ENCODE results near the gene CAND1. TPM values are rescaled to one million over a fixed set of nuclear protein-coding genes. Genes with fewer than 3 reads are reported as not detected.
"Not testable (repeated sequence)": the region's sequence is repeated elsewhere in the genome, so short reads cannot be mapped to it uniquely, and the experiment has no call there.

Gene CAND1
- total and polyA plus RNA-seq, 2 experiments from 2014 or later, result 92.6 to 111 TPM

DNA sequence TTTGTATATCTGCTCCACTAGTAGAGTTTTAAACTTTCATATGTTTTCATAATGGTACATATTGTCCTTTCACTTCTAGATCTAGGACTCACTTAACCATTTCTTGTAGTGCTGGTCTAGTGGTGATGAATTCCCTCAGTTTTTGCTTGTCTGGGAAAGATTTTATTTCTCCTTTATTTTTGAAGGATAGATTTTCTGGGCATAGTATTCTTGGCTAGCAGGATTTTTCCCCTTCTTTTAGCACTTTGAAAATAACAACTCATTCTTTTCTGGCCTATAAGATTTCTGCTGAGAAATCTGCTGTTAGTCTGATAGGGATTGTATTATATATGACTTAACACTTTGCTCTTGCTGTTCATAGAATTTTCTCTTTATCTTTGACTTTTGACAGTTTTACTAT is 69.3 kb downstream of the CAND1 start:
- Histone ChIP-seq H3K9me2 (ENCODE audit: insufficient read depth) (no peaks in the 10 kb centered on the region), H3K4me2 (ENCODE audit: unreplicated experiment) (no peak overlapping the region), H4K20me1 (ENCODE audit: insufficient read depth) (no peaks in the 10 kb centered on the region), H3K4me1 (ENCODE audit: insufficient read depth) (no peaks in the 10 kb centered on the region), H3F3A (ENCODE audit: insufficient read depth) (no peaks in the 10 kb centered on the region), H3K27ac (no peak overlapping the region), H3K9ac (no peak overlapping the region), H2AFZ (no peak overlapping the region), H3K9me3 (ENCODE audit: low read depth) (no peaks in the 10 kb centered on the region), H3K79me2 (ENCODE audit: insufficient read depth) (no peaks in the 10 kb centered on the region), H3K4me3 (no peak overlapping the region), H3K27me3 (replicated peaks; ENCODE audit: insufficient read depth) (no peaks in the 10 kb centered on the region), H3K36me3 (ENCODE audit: low read depth) (no peaks in the 10 kb centered on the region)
- TF ChIP-seq EZH2phosphoT487 (IDR thresholded peaks at IDR 0.05; ENCODE audit: insufficient read depth, low read depth) (no peak), EZH2 (IDR thresholded peaks at IDR 0.05; ENCODE audit: insufficient read depth, poor library complexity, severe bottlenecking) (no peak)
- in situ Hi-C loops (cut with MboI), result no loop called here
- no peak for DNase-seq

DNA sequence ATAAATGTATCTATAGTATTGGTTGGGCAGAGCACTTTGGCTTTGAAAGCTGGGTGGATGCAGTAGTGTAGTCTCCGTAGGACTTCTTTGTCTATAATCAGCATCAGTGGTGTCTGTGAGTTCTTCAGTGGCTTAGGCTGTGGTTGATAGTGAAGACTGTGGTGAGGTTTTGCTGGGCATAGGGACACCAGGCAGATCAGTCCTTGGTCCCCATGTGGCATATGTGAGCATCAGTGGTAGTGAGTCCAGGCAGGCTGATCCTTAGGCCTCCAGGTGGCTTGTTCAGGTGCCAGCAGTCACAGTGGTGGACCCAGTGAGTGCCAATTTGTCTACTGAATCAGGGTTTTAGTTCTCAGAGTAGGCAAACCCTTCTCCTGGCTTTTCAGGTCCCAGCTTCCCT is 70.4 kb downstream of the CAND1 start:
- Histone ChIP-seq H3K4me1 (ENCODE audit: insufficient read depth) (no peaks in the 10 kb centered on the region), H3K9me3 (ENCODE audit: low read depth) (no peaks in the 10 kb centered on the region), H4K20me1 (ENCODE audit: insufficient read depth) (no peaks in the 10 kb centered on the region), H3K36me3 (ENCODE audit: low read depth) (no peaks in the 10 kb centered on the region), H3K9me2 (ENCODE audit: insufficient read depth) (no peaks in the 10 kb centered on the region), H2AFZ (no peak overlapping the region), H3K4me3 (no peak overlapping the region), H3K27me3 (replicated peaks; ENCODE audit: insufficient read depth) (no peaks in the 10 kb centered on the region), H3K79me2 (ENCODE audit: insufficient read depth) (no peaks in the 10 kb centered on the region), H3K4me2 (ENCODE audit: unreplicated experiment) (no peak overlapping the region), H3K27ac (no peak overlapping the region), H3F3A (ENCODE audit: insufficient read depth) (no peaks in the 10 kb centered on the region), H3K9ac (no peak overlapping the region)
- WGBS, 2 experiments (ENCODE audit: low coverage in 1 of 2, low lambda C conversion rate in 2 of 2, missing lambda C conversion rate in 2 of 2), result 83 to 94% methylated on average over 1 of the region's 1 CpG
- DNase-seq, result no peak
- no peak for TF ChIP-seq EZH2phosphoT487 (IDR thresholded peaks at IDR 0.05; ENCODE audit: insufficient read depth, low read depth)
- no peak for TF ChIP-seq EZH2 (IDR thresholded peaks at IDR 0.05; ENCODE audit: insufficient read depth, poor library complexity, severe bottlenecking)
- in situ Hi-C loops (cut with MboI), result no loop called here

DNA sequence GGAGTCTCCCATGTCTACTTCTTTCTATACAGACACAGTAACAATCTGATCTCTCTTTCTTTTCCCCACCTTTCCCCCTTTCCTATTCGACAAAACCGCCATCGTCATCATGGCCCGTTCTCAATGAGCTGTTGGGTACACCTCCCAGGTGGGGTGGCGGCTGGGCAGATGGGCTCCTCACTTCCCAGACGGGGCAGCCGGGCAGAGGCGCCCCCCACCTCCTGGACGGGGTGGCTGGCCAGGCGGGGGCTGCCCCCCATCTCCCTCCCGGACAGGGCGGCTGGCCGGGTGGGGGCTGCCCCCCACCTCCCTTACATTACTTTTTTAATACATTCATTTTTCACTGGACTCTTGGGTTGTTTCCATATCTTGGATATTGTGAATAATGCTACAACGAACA is 71.9 kb downstream of the CAND1 start:
- H3K79me2 ChIP-seq (ENCODE audit: insufficient read depth); DNase-seq; in situ Hi-C loops (cut with MboI); H3F3A ChIP-seq (ENCODE audit: insufficient read depth); H2AFZ ChIP-seq; H3K27me3 ChIP-seq (replicated peaks; ENCODE audit: insufficient read depth); H3K9me2 ChIP-seq (ENCODE audit: insufficient read depth); H3K9me3 ChIP-seq (ENCODE audit: low read depth); H3K9ac ChIP-seq; H4K20me1 ChIP-seq (ENCODE audit: insufficient read depth); H3K4me3 ChIP-seq; H3K4me1 ChIP-seq (ENCODE audit: insufficient read depth); H3K27ac ChIP-seq; H3K36me3 ChIP-seq (ENCODE audit: low read depth); H3K4me2 ChIP-seq (ENCODE audit: unreplicated experiment): not testable (repeated sequence)
- WGBS, 2 experiments (ENCODE audit: low coverage in 1 of 2, low lambda C conversion rate in 2 of 2, missing lambda C conversion rate in 2 of 2), result 82% methylated on average over 8 to 14 of the region's 14 CpGs

DNA sequence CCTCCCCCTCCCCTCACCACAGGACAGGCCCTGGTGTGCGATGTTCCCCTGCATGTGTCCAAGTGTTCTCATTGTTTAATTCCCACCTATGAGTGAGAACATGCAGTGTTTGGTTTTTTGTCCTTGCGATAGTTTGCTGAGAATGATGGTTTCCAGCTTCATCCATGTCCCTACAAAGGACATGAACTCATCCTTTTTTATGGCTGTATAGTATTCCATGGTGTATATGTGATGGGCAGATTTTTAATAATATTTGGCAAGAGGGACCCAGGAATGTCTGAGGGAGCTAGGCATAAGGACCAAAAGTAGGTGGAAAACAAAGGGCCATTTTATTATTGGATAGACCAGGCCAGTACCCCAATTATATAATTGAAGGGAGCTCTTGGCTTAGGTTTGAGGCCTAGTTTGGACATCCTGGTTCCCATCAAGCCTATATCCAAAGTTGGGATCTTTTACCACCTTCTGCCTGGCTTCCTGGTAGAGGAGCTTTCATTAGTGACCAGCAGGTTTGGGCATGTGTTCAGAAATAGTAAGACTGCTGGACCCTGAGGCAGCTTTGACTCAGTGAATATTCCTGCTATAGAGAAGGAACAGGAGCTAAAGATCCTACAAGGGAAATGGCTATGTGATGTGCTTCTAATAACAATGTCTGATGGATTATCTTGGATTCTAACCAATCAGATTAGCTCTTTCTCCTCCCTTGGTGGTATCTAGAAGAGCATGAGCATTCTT is 76.0 kb downstream of the CAND1 start:
- no peak overlapping the region for H3K4me2 ChIP-seq (ENCODE audit: unreplicated experiment)
- no peaks in the 10 kb centered on the region for H3K9me2 ChIP-seq (ENCODE audit: insufficient read depth)
- no peaks in the 10 kb centered on the region for H3F3A ChIP-seq (ENCODE audit: insufficient read depth)
- H3K27me3 ChIP-seq (replicated peaks; ENCODE audit: insufficient read depth), result no peaks in the 10 kb centered on the region
- in situ Hi-C loops (cut with MboI), result no loop called here
- no peaks in the 10 kb centered on the region for H4K20me1 ChIP-seq (ENCODE audit: insufficient read depth)
- no peak overlapping the region for H3K27ac ChIP-seq
- no peak overlapping the region for H3K4me3 ChIP-seq
- no peak overlapping the region for H3K9ac ChIP-seq
- TF ChIP-seq EZH2phosphoT487 (IDR thresholded peaks at IDR 0.05; ENCODE audit: insufficient read depth, low read depth), result no peak
- no peak for TF ChIP-seq EZH2 (IDR thresholded peaks at IDR 0.05; ENCODE audit: insufficient read depth, poor library complexity, severe bottlenecking)
- H3K79me2 ChIP-seq (ENCODE audit: insufficient read depth), result no peaks in the 10 kb centered on the region
- WGBS, 2 experiments (ENCODE audit: low coverage in 1 of 2, low lambda C conversion rate in 2 of 2, missing lambda C conversion rate in 2 of 2), result 87 to 100% methylated on average over 2 of the region's 2 CpGs
- H3K9me3 ChIP-seq (ENCODE audit: low read depth), result no peaks in the 10 kb centered on the region
- no peak overlapping the region for H2AFZ ChIP-seq
- H3K36me3 ChIP-seq (ENCODE audit: low read depth), result no peaks in the 10 kb centered on the region
- DNase-seq, result no peak
- no peaks in the 10 kb centered on the region for H3K4me1 ChIP-seq (ENCODE audit: insufficient read depth)

DNA sequence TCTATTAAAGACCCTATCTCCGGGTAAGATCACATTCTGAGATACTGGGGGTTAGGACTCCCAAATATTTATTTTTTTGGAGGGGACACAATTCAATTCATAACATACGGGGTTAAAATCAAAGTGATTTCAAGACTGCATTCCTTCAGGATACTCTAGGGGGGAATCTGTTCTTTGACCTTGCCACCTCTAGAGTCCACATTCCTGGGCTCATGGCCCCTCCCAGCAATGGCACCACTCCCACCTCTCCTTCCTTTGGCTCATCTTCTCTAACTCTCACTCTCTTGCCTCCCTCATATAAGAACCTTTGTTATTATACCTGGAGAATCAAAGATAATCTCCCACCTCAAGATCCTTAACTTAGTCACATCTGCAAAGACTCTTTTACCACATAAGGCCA is 79.5 kb downstream of the CAND1 start:
- no peak overlapping the region for H3K9ac ChIP-seq
- TF ChIP-seq EZH2 (IDR thresholded peaks at IDR 0.05; ENCODE audit: insufficient read depth, poor library complexity, severe bottlenecking) (no peak), EZH2phosphoT487 (IDR thresholded peaks at IDR 0.05; ENCODE audit: insufficient read depth, low read depth) (no peak)
- no peaks in the 10 kb centered on the region for H3K9me2 ChIP-seq (ENCODE audit: insufficient read depth)
- 88 to 93% methylated on average over 2 of the region's 2 CpGs for WGBS, 2 experiments (ENCODE audit: low coverage in 1 of 2, low lambda C conversion rate in 2 of 2, missing lambda C conversion rate in 2 of 2)
- H3K4me3 ChIP-seq, result no peak overlapping the region
- no peak overlapping the region for H2AFZ ChIP-seq
- H4K20me1 ChIP-seq (ENCODE audit: insufficient read depth), result no peaks in the 10 kb centered on the region
- in situ Hi-C loops (cut with MboI), result no loop called here
- H3K27ac ChIP-seq, result no peak overlapping the region
- H3K79me2 ChIP-seq (ENCODE audit: insufficient read depth), result no peaks in the 10 kb centered on the region
- no peaks in the 10 kb centered on the region for H3K9me3 ChIP-seq (ENCODE audit: low read depth)
- no peaks in the 10 kb centered on the region for H3K27me3 ChIP-seq (replicated peaks; ENCODE audit: insufficient read depth)
- H3K36me3 ChIP-seq (ENCODE audit: low read depth), result no peaks in the 10 kb centered on the region
- no peaks in the 10 kb centered on the region for H3F3A ChIP-seq (ENCODE audit: insufficient read depth)
- no peak overlapping the region for H3K4me2 ChIP-seq (ENCODE audit: unreplicated experiment)
- no peaks in the 10 kb centered on the region for H3K4me1 ChIP-seq (ENCODE audit: insufficient read depth)
- DNase-seq, result no peak

Data from GM23248 (cell line).